Activated CD8-positive, alpha-beta T cell treated with anti-CD3 and anti-CD28 coated beads for 36 hours (primary cell): Measurements from ENCODE around the gene INPP5A. TPM values are rescaled to one million over a fixed set of nuclear protein-coding genes. Genes with fewer than 3 reads are reported as not detected.

Source experiments
- ATAC-seq: fragments of 200-7000 bp; cut with Tn5 transposase; one replicate; pipeline ENCODE4 v1.10.0; 2021; ENCODE audit warnings: mild to moderate bottlenecking, moderate library complexity
- CTCF ChIA-PET: fragments of 350-600 bp; sonication (Branson Sonifier 250); formaldehyde crosslinking; loops from one replicate; lab custom pipeline; 2021; ENCODE audit warnings: antibody characterized with exemption; lab: Charles Lee
- POLR2A ChIA-PET: fragments of 350-600 bp; sonication (Branson Sonifier 250); formaldehyde crosslinking; loops from one replicate; lab custom pipeline; 2021; ENCODE audit warnings: antibody characterized with exemption; lab: Charles Lee
- DNase-seq: peaks from one replicate; pipeline ENCODE4 v3.0.0-alpha.2; 2020
- H3K27ac Mint-ChIP-seq: one replicate; pipeline ENCODE4 v1.8.0; 2021; ENCODE audit warnings: mild to moderate bottlenecking, mixed read lengths
- H3K27me3 Mint-ChIP-seq: one replicate; pipeline ENCODE4 v1.8.0; 2021; ENCODE audit warnings: mixed read lengths
- H3K36me3 Mint-ChIP-seq: one replicate; pipeline ENCODE4 v1.8.0; 2021; ENCODE audit warnings: low read depth, mixed read lengths
- H3K4me1 Mint-ChIP-seq: one replicate; pipeline ENCODE4 v1.8.0; 2021; ENCODE audit warnings: low read depth, mixed read lengths
- H3K4me3 Mint-ChIP-seq: one replicate; pipeline ENCODE4 v1.8.0; 2021; ENCODE audit warnings: mild to moderate bottlenecking, moderate library complexity, mixed read lengths
- H3K9me3 Mint-ChIP-seq: one replicate; pipeline ENCODE4 v1.8.0; 2021; ENCODE audit warnings: mixed read lengths
- intact Hi-C: fragments of 100-400 bp; cut with micrococcal nuclease; formaldehyde crosslinking; loops from one replicate; pipeline ENCODE4 v1.10.0; 2022
- total RNA-seq, 2 experiments: library from RNA; stranded (reverse); gene quantifications; one replicate each; pipeline ENCODE4 v1.2.3, GENCODE V29; 2021
- TF ChIP-seq, protein P1 (sequence below): fragments of 200-600 bp; IDR thresholded peaks from one replicate; pipeline ENCODE4 v1.8.0; 2022; ENCODE audit warnings: antibody characterized with exemption, mild to moderate bottlenecking

INPP5A gene
- total RNA-seq, 2 experiments from 2014 or later = 9.6 to 10.4 TPM

DNA sequence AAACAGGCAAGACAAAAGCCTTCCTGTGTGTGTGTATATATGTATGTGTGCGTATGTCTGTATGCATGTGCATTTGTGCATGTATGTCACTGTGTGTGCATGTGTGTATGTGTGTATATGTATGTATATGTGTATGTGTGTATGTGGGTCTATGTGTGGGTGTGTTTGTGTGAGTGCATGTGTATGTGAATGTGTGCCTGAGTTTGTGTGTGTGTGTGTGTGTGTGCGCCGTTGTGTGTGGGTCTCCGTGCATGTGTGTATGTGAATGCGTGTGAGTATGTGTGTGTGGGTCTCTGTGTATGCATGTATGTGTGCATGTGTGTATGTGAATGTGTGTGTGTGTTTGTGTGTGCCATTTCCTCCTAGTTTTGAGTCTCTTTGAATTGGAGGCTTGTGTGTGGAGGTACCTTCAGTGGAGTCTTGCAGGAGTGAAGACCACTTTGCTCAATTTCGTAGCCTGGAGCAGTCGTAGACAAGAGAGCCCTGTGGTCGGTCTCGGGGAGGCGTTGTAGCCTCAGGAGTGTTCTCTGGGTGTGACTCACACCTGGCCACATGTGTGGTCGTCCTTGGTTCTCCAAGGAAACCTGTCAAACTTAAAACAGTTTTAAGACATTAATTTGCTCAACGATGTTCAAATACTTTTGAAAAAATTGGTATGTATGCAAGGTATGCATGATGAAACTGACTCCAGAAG lies 28.1 kb downstream of the INPP5A start:
- no peaks in the 10 kb centered on the region for H3K27me3 Mint-ChIP-seq
- H3K36me3 Mint-ChIP-seq = no peaks in the 10 kb centered on the region
- DNase-seq (no peak), ATAC-seq (no peak)
- H3K4me1 Mint-ChIP-seq = peaks cover 21% of the 10 kb centered on the region
- ChIA-PET POLR2A (no interaction called here), CTCF (no interaction called here)
- no peak overlapping the region for H3K27ac Mint-ChIP-seq
- intact Hi-C loops = no loop called here
- no peaks in the 10 kb centered on the region for H3K9me3 Mint-ChIP-seq
- H3K4me3 Mint-ChIP-seq = no peak overlapping the region
- TF ChIP-seq, protein P1, sequence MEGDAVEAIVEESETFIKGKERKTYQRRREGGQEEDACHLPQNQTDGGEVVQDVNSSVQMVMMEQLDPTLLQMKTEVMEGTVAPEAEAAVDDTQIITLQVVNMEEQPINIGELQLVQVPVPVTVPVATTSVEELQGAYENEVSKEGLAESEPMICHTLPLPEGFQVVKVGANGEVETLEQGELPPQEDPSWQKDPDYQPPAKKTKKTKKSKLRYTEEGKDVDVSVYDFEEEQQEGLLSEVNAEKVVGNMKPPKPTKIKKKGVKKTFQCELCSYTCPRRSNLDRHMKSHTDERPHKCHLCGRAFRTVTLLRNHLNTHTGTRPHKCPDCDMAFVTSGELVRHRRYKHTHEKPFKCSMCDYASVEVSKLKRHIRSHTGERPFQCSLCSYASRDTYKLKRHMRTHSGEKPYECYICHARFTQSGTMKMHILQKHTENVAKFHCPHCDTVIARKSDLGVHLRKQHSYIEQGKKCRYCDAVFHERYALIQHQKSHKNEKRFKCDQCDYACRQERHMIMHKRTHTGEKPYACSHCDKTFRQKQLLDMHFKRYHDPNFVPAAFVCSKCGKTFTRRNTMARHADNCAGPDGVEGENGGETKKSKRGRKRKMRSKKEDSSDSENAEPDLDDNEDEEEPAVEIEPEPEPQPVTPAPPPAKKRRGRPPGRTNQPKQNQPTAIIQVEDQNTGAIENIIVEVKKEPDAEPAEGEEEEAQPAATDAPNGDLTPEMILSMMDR = no peak

DNA sequence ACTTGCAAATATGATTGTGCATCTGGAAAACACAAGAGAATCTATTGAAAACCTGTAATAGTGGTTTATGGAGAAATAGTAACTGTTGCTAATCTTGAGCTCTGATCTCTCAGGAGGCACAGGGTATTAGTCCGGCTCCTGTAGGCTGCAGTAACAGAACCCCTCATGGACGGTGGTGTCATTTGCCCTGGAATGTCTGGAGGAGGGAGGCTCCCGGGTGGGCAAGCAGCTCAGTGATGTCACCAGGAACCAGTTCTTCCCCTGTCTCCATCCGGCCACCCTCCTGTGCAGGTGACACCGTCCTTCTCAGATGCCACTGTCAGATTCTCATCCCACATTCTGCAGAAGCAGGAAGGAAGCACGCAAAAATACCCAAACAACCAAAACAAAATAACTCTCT lies 29.3 kb downstream of the INPP5A start:
- ATAC-seq (no peak), DNase-seq (no peak)
- CTCF ChIA-PET = interaction anchor here (0.9 kb wide), 1 partner anchor 27 kb away, joined by 3 read pairs; no protein-coding TSS in a partner anchor
- peaks cover 19% of the 10 kb centered on the region for H3K4me1 Mint-ChIP-seq
- no peaks in the 10 kb centered on the region for H3K36me3 Mint-ChIP-seq
- TF ChIP-seq, protein P1 = no peak
- no peaks in the 10 kb centered on the region for H3K9me3 Mint-ChIP-seq
- H3K27me3 Mint-ChIP-seq = no peaks in the 10 kb centered on the region
- POLR2A ChIA-PET = interaction anchor here (0.7 to 1.0 kb wide), 2 partner anchors 31 to 35 kb away, joined by 3 read pairs; no protein-coding TSS in a partner anchor
- no peak overlapping the region for H3K27ac Mint-ChIP-seq
- intact Hi-C loops = no loop called here
- no peak overlapping the region for H3K4me3 Mint-ChIP-seq

DNA sequence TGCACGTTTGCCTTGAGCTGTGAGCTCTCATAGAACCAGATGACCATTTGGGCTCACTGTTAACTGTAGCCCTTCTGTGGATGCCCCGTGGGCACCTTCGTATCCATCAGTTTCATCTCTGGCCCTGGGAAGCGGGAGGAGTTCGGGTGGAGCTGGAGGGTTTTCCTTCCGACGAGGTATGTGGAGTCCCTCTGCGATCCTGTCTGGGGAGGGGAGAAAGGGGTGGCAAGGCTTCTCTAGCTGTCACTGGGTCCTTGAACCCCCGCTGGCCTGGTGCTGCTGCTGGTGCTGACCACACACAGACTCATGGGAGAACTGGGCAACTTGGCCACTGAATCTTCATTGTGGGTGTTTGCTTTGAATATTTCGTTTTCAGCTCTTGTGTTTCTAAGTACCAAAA lies 32.7 kb downstream of the INPP5A start:
- Mint-ChIP-seq H3K4me3 (no peak overlapping the region), H3K27me3 (no peaks in the 10 kb centered on the region), H3K27ac (no peak overlapping the region), H3K36me3 (no peaks in the 10 kb centered on the region), H3K4me1 (peaks cover 21% of the 10 kb centered on the region), H3K9me3 (no peaks in the 10 kb centered on the region)
- TF ChIP-seq, protein P1 = no peak
- ChIA-PET CTCF (interaction anchor here (0.9 kb wide), 1 partner anchor 19 kb away, joined by 3 read pairs; no protein-coding TSS in a partner anchor), POLR2A (interaction anchor here (0.8 to 1.4 kb wide), 4 partner anchors 11 to 94 kb away, joined by 3 to 9 read pairs (median 5); no protein-coding TSS in a partner anchor)
- DNase-seq (no peak), ATAC-seq (no peak)
- intact Hi-C loops = no loop called here

DNA sequence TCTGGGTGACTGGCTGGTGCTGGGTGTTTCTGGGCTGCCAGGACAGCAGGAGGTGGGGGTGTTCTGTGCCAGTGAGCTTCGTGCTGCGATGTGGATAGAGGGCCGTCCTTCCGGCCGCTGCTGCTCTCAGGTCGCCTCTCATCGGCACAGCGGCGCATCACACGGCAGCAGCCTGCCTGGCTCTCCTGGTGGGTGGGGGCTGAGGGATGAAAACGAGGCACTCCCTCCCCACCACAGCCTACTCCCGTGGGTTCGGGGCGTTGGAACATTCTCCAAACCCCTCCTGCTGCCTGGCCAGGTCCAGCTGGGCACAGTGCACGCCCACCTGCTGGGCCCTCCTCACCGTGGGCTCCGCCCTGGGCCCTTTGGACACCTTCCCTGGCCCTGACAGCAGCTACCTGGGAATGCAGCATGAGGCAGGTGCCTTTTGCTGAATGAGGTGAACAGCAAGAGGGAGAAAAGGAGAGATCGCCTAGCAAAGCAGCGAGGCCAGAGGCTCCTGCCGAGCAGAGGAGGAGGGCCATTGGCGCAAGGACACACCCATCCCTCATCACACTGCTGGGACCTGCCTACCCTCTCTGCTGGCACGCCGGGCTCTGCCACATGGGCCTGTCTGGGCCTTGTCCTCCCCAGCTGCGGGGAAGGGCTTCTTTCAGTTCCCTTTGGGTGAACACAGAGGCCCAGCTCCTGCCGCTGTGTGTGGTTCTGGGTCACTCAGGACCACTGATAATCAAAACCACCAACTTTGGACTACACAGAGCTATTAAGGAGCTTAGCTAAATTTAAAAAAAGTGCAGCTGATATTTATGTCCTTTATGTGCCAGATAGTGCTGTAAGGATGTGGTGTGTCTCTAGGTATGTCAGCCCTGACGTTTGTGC lies 33.4 kb downstream of the INPP5A start:
- no peaks in the 10 kb centered on the region for H3K36me3 Mint-ChIP-seq
- ChIA-PET POLR2A (interaction anchor here (0.8 to 1.8 kb wide), 7 partner anchors 10 to 94 kb away, joined by 3 to 9 read pairs (median 4); no protein-coding TSS in a partner anchor), CTCF (interaction anchor here (0.8 to 1.9 kb wide), 4 partner anchors 20 to 29 kb away, joined by 3 to 6 read pairs (median 3); no protein-coding TSS in a partner anchor)
- TF ChIP-seq, protein P1 = no peak
- H3K4me1 Mint-ChIP-seq = peaks cover 24% of the 10 kb centered on the region
- ATAC-seq (no peak), DNase-seq (no peak)
- peak overlapping the region; percentile 28 for H3K4me3 Mint-ChIP-seq
- no peaks in the 10 kb centered on the region for H3K27me3 Mint-ChIP-seq
- no peaks in the 10 kb centered on the region for H3K9me3 Mint-ChIP-seq
- intact Hi-C loops = no loop called here
- peak overlapping the region; percentile 69 for H3K27ac Mint-ChIP-seq
